ENCODE results near the gene TRHDE. TPM values are rescaled to one million over a fixed set of nuclear protein-coding genes. Genes with fewer than 3 reads are reported as not detected.
A peak's percentile ranks its signal among the peaks of the same experiment; 100 is the strongest.

Gene TRHDE
- total and polyA plus RNA-seq, 4 donors = 0.19 to 7.5 (median 3.5) TPM

GRCh38 chr12:72281126-72281525 is 9.0 kb downstream of the TRHDE start:
- Histone ChIP-seq H3K27me3 (ENCODE audit: control insufficient read depth in 3 of 3, insufficient read depth in 3 of 3, low read length in 2 of 3) (peaks cover 0 to 3% (median 0%) of the 10 kb centered on the region in 3 donors), H3K4me1 (ENCODE audit: control insufficient read depth in 5 of 5, insufficient read depth in 5 of 5, low read length in 5 of 5) (peaks cover 0 to 6% (median 0%) of the 10 kb centered on the region in 5 donors), H3K4me3 (no peak overlapping the region), H3K9ac (ENCODE audit: insufficient read depth in 1 of 2, low read length in 2 of 2) (no peak overlapping the region), H3K36me3 (ENCODE audit: control insufficient read depth in 4 of 4, insufficient read depth in 4 of 4, low read length in 4 of 4) (no peaks in the 10 kb centered on the region), H3K27ac (ENCODE audit: low read depth in 1 of 2, low read length in 1 of 2) (no peak overlapping the region), H3K9me3 (ENCODE audit: control insufficient read depth in 4 of 4, insufficient read depth in 3 of 4, low read length in 3 of 4) (no peaks in the 10 kb centered on the region)
- no peak for TF ChIP-seq CTCF (IDR thresholded peaks at IDR 0.05; ENCODE audit: control extremely low read depth, extremely low read depth)
- ATAC-seq (ENCODE audit: insufficient read depth, low FRiP score) (no peak), DNase-seq (no peak)
- WGBS, 2 donors = 62 to 65% methylated on average over 4 of the region's 4 CpGs

DNA sequence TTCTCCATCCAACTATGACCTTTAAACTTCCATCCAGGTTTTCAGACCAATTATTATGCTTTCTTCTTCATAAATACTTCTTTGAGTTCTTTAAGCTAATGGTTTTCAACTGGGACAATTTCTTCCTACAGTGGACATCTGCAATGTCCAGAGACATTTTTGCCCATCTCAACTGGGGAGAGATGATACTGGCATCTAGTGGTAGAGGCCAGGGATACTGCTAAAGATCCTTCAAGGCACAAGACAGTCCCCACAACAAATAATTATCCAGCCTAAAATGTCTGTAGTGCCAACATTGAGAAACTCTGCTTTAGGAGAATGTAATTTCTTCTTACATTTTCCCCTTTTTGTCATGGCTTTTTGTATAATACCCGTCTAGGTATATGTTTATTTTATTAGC is 10.6 kb downstream of the TRHDE start:
- no peak overlapping the region for H3K9ac ChIP-seq (ENCODE audit: insufficient read depth in 1 of 2, low read length in 2 of 2)
- WGBS, 2 donors = 51 to 63% methylated on average over 1 of the region's 1 CpG
- H3K27me3 ChIP-seq (ENCODE audit: control insufficient read depth in 3 of 3, insufficient read depth in 3 of 3, low read length in 2 of 3) = peaks cover 0 to 3% (median 0%) of the 10 kb centered on the region in 3 donors
- no peaks in the 10 kb centered on the region for H3K9me3 ChIP-seq (ENCODE audit: control insufficient read depth in 4 of 4, insufficient read depth in 3 of 4, low read length in 3 of 4)
- H3K4me3 ChIP-seq = no peak overlapping the region
- H3K27ac ChIP-seq (ENCODE audit: low read depth in 1 of 2, low read length in 1 of 2) = no peak overlapping the region
- H3K4me1 ChIP-seq (ENCODE audit: control insufficient read depth in 5 of 5, insufficient read depth in 5 of 5, low read length in 5 of 5) = no peaks in the 10 kb centered on the region
- ATAC-seq (ENCODE audit: insufficient read depth, low FRiP score) = no peak
- DNase-seq = peak in 2 of 3 donors; percentile 40 to 51
- no peaks in the 10 kb centered on the region for H3K36me3 ChIP-seq (ENCODE audit: control insufficient read depth in 4 of 4, insufficient read depth in 4 of 4, low read length in 4 of 4)
- TF ChIP-seq CTCF (IDR thresholded peaks at IDR 0.05; ENCODE audit: control extremely low read depth, extremely low read depth) = no peak

DNA sequence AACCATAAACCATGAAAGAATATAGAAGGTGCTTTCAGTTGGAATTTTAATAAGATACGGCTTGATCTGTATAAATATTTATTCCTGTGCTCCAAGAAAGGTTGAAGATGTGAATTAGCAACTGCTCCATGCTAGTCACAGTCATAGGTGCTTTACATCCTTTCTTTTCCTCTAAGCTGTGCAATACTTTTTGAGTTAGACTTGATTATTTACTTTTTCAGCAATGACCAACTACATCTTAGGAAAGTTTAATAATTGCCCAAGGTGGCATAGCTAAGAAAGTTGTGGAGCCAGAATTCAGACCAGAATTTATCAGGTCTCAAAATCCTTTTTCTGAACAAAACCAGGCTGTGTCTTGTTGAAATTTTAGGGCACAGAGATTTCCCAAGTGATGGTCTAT is 13.7 kb downstream of the TRHDE start:
- H3K27ac ChIP-seq (ENCODE audit: low read depth in 1 of 2, low read length in 1 of 2) = no peak overlapping the region
- no peaks in the 10 kb centered on the region for H3K9me3 ChIP-seq (ENCODE audit: control insufficient read depth in 4 of 4, insufficient read depth in 3 of 4, low read length in 3 of 4)
- no peaks in the 10 kb centered on the region for H3K27me3 ChIP-seq (ENCODE audit: control insufficient read depth in 3 of 3, insufficient read depth in 3 of 3, low read length in 2 of 3)
- H3K9ac ChIP-seq (ENCODE audit: insufficient read depth in 1 of 2, low read length in 2 of 2) = no peak overlapping the region
- no peak for DNase-seq
- WGBS, 2 donors = 76 to 85% methylated on average over 1 of the region's 1 CpG
- H3K36me3 ChIP-seq (ENCODE audit: control insufficient read depth in 4 of 4, insufficient read depth in 4 of 4, low read length in 4 of 4) = no peaks in the 10 kb centered on the region
- TF ChIP-seq CTCF (IDR thresholded peaks at IDR 0.05; ENCODE audit: control extremely low read depth, extremely low read depth) = no peak
- no peak for ATAC-seq (ENCODE audit: insufficient read depth, low FRiP score)
- no peaks in the 10 kb centered on the region for H3K4me1 ChIP-seq (ENCODE audit: control insufficient read depth in 5 of 5, insufficient read depth in 5 of 5, low read length in 5 of 5)
- no peak overlapping the region for H3K4me3 ChIP-seq

GRCh38 chr12:72286526-72286925 is 14.4 kb downstream of the TRHDE start:
- Histone ChIP-seq H3K36me3 (ENCODE audit: control insufficient read depth in 4 of 4, insufficient read depth in 4 of 4, low read length in 4 of 4) (no peaks in the 10 kb centered on the region), H3K9ac (ENCODE audit: insufficient read depth in 1 of 2, low read length in 2 of 2) (no peak overlapping the region), H3K9me3 (ENCODE audit: control insufficient read depth in 4 of 4, insufficient read depth in 3 of 4, low read length in 3 of 4) (no peaks in the 10 kb centered on the region), H3K4me1 (ENCODE audit: control insufficient read depth in 5 of 5, insufficient read depth in 5 of 5, low read length in 5 of 5) (no peaks in the 10 kb centered on the region), H3K27me3 (ENCODE audit: control insufficient read depth in 3 of 3, insufficient read depth in 3 of 3, low read length in 2 of 3) (no peaks in the 10 kb centered on the region), H3K4me3 (no peak overlapping the region), H3K27ac (ENCODE audit: low read depth in 1 of 2, low read length in 1 of 2) (no peak overlapping the region)
- 74 to 83% methylated on average over 3 of the region's 3 CpGs for WGBS, 2 donors
- TF ChIP-seq CTCF (IDR thresholded peaks at IDR 0.05; ENCODE audit: control extremely low read depth, extremely low read depth) = no peak
- ATAC-seq (ENCODE audit: insufficient read depth, low FRiP score) = no peak
- DNase-seq = no peak
